Natural killer cell (primary cell): ENCODE results near the gene FARP1. TPM values are rescaled to one million over a fixed set of nuclear protein-coding genes. Genes with fewer than 3 reads are reported as not detected.

Experiments
- ATAC-seq, 3 donors: fragments of 150-1000 bp in 2 of 3; fragments of 200-7000 bp in 1 of 3; cut with Tn5 transposase; 1 replicate in 1 of 3; 2 replicates in 2 of 3; pipeline ENCODE4 v1.10.0; 2021; ENCODE audit warnings: mild to moderate bottlenecking in 2 of 3, moderate library complexity in 2 of 3
- DNase-seq, 2 donors: peaks; one replicate each; pipeline versions ENCODE4 v3.0.0 to v3.0.0-alpha.2; 2013 to 2021; ENCODE audit warnings: mixed read lengths in 1 of 2
- H3K27ac ChIP-seq: one replicate; pipeline ENCODE4 v1.5.1; 2013; ENCODE audit warnings: mild to moderate bottlenecking, low read length
- H3K27me3 ChIP-seq: one replicate; pipeline ENCODE4 v1.6.1; 2013; ENCODE audit warnings: low read length; ENCODE audit not compliant: control insufficient read depth, insufficient read depth
- H3K36me3 ChIP-seq: one replicate; pipeline ENCODE4 v1.6.1; 2013; ENCODE audit warnings: low read length; ENCODE audit not compliant: control insufficient read depth, insufficient read depth
- H3K4me1 ChIP-seq: one replicate; pipeline ENCODE4 v1.6.1; 2013; ENCODE audit warnings: low read length; ENCODE audit not compliant: control insufficient read depth, insufficient read depth
- H3K4me3 ChIP-seq: one replicate; pipeline ENCODE4 v1.5.1; 2013; ENCODE audit warnings: low read length
- H3K9me3 ChIP-seq: one replicate; pipeline ENCODE4 v1.6.1; 2013; ENCODE audit warnings: low read length; ENCODE audit not compliant: control insufficient read depth, insufficient read depth
- H3K27ac Mint-ChIP-seq, 2 donors: one replicate each; pipeline ENCODE4 v1.8.0; 2022; ENCODE audit warnings: mild to moderate bottlenecking in 2 of 2, mixed read lengths in 2 of 2, moderate library complexity in 1 of 2
- H3K27me3 Mint-ChIP-seq, 2 donors: one replicate each; pipeline ENCODE4 v1.8.0; 2022; ENCODE audit warnings: low read depth in 2 of 2, mixed read lengths in 2 of 2
- H3K36me3 Mint-ChIP-seq: one replicate; pipeline ENCODE4 v1.8.0; 2022; ENCODE audit warnings: mixed read lengths
- H3K4me1 Mint-ChIP-seq, 2 donors: one replicate each; pipeline ENCODE4 v1.8.0; 2022; ENCODE audit warnings: mixed read lengths in 2 of 2
- H3K4me3 Mint-ChIP-seq: one replicate; pipeline ENCODE4 v1.8.0; 2022; ENCODE audit warnings: mild to moderate bottlenecking, moderate library complexity, mixed read lengths
- H3K9me3 Mint-ChIP-seq, 2 donors: one replicate each; pipeline ENCODE4 v1.8.0; 2022; ENCODE audit warnings: mixed read lengths in 2 of 2
- WGBS: methylation state at CpG from one replicate; pipeline ENCODE4 v1.1.7; 2013; ENCODE audit warnings: missing lambda C conversion rate; ENCODE audit not compliant: insufficient coverage; 5-methylcytosine and 5-hydroxymethylcytosine counted together
- intact Hi-C: fragments of 100-400 bp; cut with micrococcal nuclease; formaldehyde crosslinking; loops from one replicate; pipeline ENCODE4 v1.14.2; 2022
- total RNA-seq, 4 donors: library from RNA; stranded (reverse); fragments of 120-200 nt in 1 of 4; gene quantifications; one replicate each; pipeline versions ENCODE4 v1.2.3 to v1.2.4, GENCODE V29; 2013 to 2022
- TF ChIP-seq, protein P1 (sequence below): fragments of 200-600 bp; IDR thresholded peaks from one replicate; pipeline ENCODE4 v1.8.0; 2022; ENCODE audit warnings: antibody characterized with exemption

The FARP1 gene
- total RNA-seq, 3 donors from 2014 or later (not counting 1 experiment from before 2014, with no cell fraction given), result 0.71 to 1.2 (median 1.1) TPM

GRCh38 chr13:98180092-98180491, 37.2 kb downstream of the FARP1 start:
- no peaks in the 10 kb centered on the region for H3K9me3 ChIP-seq
- intact Hi-C loops, result no loop called here
- WGBS, result 69% methylated on average over 3 of the region's 3 CpGs
- no peak for DNase-seq
- TF ChIP-seq, protein P1, sequence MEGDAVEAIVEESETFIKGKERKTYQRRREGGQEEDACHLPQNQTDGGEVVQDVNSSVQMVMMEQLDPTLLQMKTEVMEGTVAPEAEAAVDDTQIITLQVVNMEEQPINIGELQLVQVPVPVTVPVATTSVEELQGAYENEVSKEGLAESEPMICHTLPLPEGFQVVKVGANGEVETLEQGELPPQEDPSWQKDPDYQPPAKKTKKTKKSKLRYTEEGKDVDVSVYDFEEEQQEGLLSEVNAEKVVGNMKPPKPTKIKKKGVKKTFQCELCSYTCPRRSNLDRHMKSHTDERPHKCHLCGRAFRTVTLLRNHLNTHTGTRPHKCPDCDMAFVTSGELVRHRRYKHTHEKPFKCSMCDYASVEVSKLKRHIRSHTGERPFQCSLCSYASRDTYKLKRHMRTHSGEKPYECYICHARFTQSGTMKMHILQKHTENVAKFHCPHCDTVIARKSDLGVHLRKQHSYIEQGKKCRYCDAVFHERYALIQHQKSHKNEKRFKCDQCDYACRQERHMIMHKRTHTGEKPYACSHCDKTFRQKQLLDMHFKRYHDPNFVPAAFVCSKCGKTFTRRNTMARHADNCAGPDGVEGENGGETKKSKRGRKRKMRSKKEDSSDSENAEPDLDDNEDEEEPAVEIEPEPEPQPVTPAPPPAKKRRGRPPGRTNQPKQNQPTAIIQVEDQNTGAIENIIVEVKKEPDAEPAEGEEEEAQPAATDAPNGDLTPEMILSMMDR, result no peak
- Mint-ChIP-seq H3K4me3 (no peak overlapping the region), H3K9me3 (no peaks in the 10 kb centered on the region), H3K27ac (no peak overlapping the region), H3K4me1 (no peaks in the 10 kb centered on the region), H3K27me3 (peaks cover 0 to 8% of the 10 kb centered on the region in 2 donors), H3K36me3 (no peaks in the 10 kb centered on the region)
- H3K27me3 ChIP-seq, result no peaks in the 10 kb centered on the region
- no peaks in the 10 kb centered on the region for H3K36me3 ChIP-seq
- ATAC-seq, result no peak
- H3K27ac ChIP-seq, result no peak overlapping the region
- H3K4me3 ChIP-seq, result no peak overlapping the region
- no peaks in the 10 kb centered on the region for H3K4me1 ChIP-seq

DNA sequence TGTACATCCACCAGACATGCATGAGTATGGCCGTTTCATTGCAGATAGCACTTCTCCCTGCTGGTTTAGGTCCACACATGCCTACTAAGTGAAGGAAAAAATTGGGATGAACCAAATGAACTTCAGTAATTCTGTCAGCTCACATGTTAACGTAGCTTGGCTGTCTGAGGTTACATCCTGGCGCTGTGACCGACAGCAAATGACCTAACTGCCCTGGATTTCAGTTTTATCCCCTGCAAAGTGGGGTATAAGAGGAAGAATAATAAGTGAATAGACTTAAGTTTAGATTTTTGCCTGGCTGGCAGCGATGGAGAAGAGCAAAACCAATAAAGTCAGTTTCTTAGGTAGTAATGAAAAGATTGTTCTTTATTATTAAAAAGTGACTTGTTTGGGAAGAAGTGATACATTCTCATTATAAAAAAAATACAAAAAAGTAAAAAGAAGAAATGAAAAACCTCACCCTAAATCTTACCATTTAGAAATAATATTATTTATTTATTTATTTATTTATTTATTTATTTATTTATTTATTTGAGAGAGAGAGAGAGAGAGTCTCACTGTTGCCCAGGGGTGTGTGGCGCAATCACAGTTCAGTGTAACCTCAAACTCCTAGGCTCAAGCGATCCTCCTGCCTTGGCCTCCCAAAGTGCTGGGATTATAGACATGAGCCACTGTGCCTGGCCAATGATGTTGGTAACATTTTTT, 38.4 kb downstream of the FARP1 start:
- TF ChIP-seq, protein P1, result no peak
- no peak overlapping the region for H3K27ac ChIP-seq
- ATAC-seq (no peak), DNase-seq (no peak)
- no peaks in the 10 kb centered on the region for H3K9me3 Mint-ChIP-seq
- WGBS, result 88% methylated on average over 7 of the region's 7 CpGs
- no peaks in the 10 kb centered on the region for H3K9me3 ChIP-seq
- no peaks in the 10 kb centered on the region for H3K27me3 ChIP-seq
- H3K4me1 Mint-ChIP-seq, result no peaks in the 10 kb centered on the region
- H3K36me3 Mint-ChIP-seq, result no peaks in the 10 kb centered on the region
- H3K4me3 Mint-ChIP-seq, result no peak overlapping the region
- peaks cover 0 to 8% of the 10 kb centered on the region in 2 donors for H3K27me3 Mint-ChIP-seq
- H3K4me3 ChIP-seq, result no peak overlapping the region
- no peaks in the 10 kb centered on the region for H3K4me1 ChIP-seq
- H3K27ac Mint-ChIP-seq, result no peak overlapping the region
- H3K36me3 ChIP-seq, result no peaks in the 10 kb centered on the region
- intact Hi-C loops, result no loop called here

DNA sequence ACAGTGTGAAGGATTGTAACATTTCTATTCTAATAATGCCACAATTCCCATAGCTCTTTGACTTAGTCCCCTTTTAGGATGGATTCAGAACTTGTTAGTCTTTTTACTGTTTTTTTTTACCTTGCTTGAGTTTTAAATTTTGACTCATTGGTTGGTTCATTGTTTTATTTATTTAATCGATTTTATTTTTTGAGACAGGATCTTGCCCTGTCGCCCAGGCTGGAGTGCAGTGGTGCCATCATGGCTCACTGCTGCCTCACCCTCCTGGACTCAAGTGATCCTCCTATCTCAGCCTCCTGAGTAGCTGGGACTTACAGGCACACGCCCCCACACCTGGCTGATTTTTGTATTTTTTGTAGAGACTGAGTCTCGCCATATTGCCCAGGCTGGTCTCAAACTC, 39.3 kb downstream of the FARP1 start:
- no peaks in the 10 kb centered on the region for H3K4me1 ChIP-seq
- Mint-ChIP-seq H3K27me3 (peaks cover 0 to 8% of the 10 kb centered on the region in 2 donors), H3K4me3 (no peak overlapping the region), H3K9me3 (no peaks in the 10 kb centered on the region), H3K36me3 (no peaks in the 10 kb centered on the region), H3K27ac (no peak overlapping the region), H3K4me1 (no peaks in the 10 kb centered on the region)
- no peak overlapping the region for H3K27ac ChIP-seq
- no peaks in the 10 kb centered on the region for H3K36me3 ChIP-seq
- DNase-seq (no peak), ATAC-seq (no peak)
- WGBS, result 98% methylated on average over 4 of the region's 4 CpGs
- H3K9me3 ChIP-seq, result no peaks in the 10 kb centered on the region
- no peak overlapping the region for H3K4me3 ChIP-seq
- no peaks in the 10 kb centered on the region for H3K27me3 ChIP-seq
- TF ChIP-seq, protein P1, result no peak
- intact Hi-C loops, result no loop called here

DNA sequence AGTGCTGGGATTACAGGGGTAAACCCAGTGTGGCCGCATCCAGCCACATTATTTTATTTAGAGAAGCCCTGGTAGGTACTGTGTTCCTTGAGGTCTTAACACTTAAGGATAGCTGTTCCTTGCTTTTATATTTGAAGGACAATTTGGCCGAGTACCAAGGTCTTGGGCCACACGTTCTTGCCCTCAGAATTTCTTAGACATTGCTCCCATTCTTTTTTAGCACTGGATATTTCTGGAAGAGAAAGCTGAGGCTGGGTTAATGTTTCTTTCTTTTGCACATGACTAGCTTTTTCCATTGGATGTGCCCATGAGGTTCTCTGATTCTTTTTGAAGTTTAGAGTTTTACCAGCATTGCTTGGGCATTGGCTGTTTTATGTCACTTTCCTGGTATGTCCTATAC, 39.7 kb downstream of the FARP1 start:
- Histone ChIP-seq H3K9me3 (no peaks in the 10 kb centered on the region), H3K27me3 (no peaks in the 10 kb centered on the region), H3K36me3 (no peaks in the 10 kb centered on the region), H3K27ac (no peak overlapping the region), H3K4me1 (no peaks in the 10 kb centered on the region), H3K4me3 (no peak overlapping the region)
- no peak for ATAC-seq
- H3K27me3 Mint-ChIP-seq, result peaks cover 0 to 8% of the 10 kb centered on the region in 2 donors
- no peaks in the 10 kb centered on the region for H3K9me3 Mint-ChIP-seq
- no peaks in the 10 kb centered on the region for H3K4me1 Mint-ChIP-seq
- TF ChIP-seq, protein P1, result no peak
- DNase-seq, result no peak
- no peaks in the 10 kb centered on the region for H3K36me3 Mint-ChIP-seq
- H3K4me3 Mint-ChIP-seq, result no peak overlapping the region
- H3K27ac Mint-ChIP-seq, result no peak overlapping the region
- intact Hi-C loops, result no loop called here
- 75% methylated on average over 2 of the region's 3 CpGs for WGBS
